Measurements from ENCODE around the gene AMH.

Gene AMH

GRCh38 chr19:2288338-2288817 is 39.3 kb downstream of the AMH start:
- Histone ChIP-seq H3K4me3 (ENCODE audit: insufficient read depth in 1 of 2, low read depth in 1 of 2, low read length in 2 of 2) (no peak overlapping the region), H3K4me1 (ENCODE audit: control insufficient read depth, insufficient read depth, low read depth, low read length) (peaks cover 21% of the 10 kb centered on the region), H4K91ac (ENCODE audit: low read length) (no peak overlapping the region), H3K9me3 (ENCODE audit: control insufficient read depth, low read length) (no peaks in the 10 kb centered on the region), H3K27me3 (ENCODE audit: control insufficient read depth in 1 of 2, insufficient read depth in 1 of 2, low read length in 2 of 2) (peaks cover 57 to 61% of the 10 kb centered on the region in 2 experiments), H3K14ac (ENCODE audit: low read length in 2 of 2) (no peak overlapping the region), H2BK5ac (ENCODE audit: low read depth, low read length, poor library complexity, severe bottlenecking) (no peak overlapping the region), H2BK120ac (ENCODE audit: low read depth, low read length) (no peak overlapping the region), H3K9ac (ENCODE audit: low read length) (no peak overlapping the region), H3K23ac (ENCODE audit: low read length in 2 of 2) (no peak overlapping the region), H3K4ac (ENCODE audit: low read depth in 1 of 2, low read length in 2 of 2) (no peak overlapping the region), H2AK5ac (ENCODE audit: low read length, severe bottlenecking) (no peak overlapping the region), H2BK15ac (ENCODE audit: low read depth, poor library complexity, severe bottlenecking) (no peak overlapping the region), H2BK12ac (ENCODE audit: low read length in 2 of 2) (no peak overlapping the region), H3K79me1 (replicated peaks; ENCODE audit: low read length, poor library complexity, severe bottlenecking) (no peaks in the 10 kb centered on the region), H3K27ac (ENCODE audit: low read length, poor library complexity, severe bottlenecking) (no peak overlapping the region), H4K8ac (ENCODE audit: low read length) (no peak overlapping the region), H3K18ac (ENCODE audit: low read depth in 1 of 2, low read length in 2 of 2) (no peak overlapping the region), H3K36me3 (ENCODE audit: control insufficient read depth in 1 of 2, insufficient read depth in 2 of 2, low read depth in 1 of 2, low read length in 2 of 2) (no peaks in the 10 kb centered on the region), H3K4me2 (ENCODE audit: low read length, poor library complexity, severe bottlenecking) (no peak overlapping the region), H2AFZ (ENCODE audit: low read depth, low read length) (no peak overlapping the region)
- 92% methylated on average over 17 of the region's 17 CpGs for WGBS
- DNase-seq = no peak

- Histone ChIP-seq H2BK120ac (ENCODE audit: low read depth, low read length) (no peak overlapping the region), H2AK5ac (ENCODE audit: low read length, severe bottlenecking) (no peak overlapping the region), H3K27ac (ENCODE audit: low read length, poor library complexity, severe bottlenecking) (no peak overlapping the region), H3K9ac (ENCODE audit: low read length) (no peak overlapping the region), H3K4me3 (ENCODE audit: insufficient read depth in 1 of 2, low read depth in 1 of 2, low read length in 2 of 2) (no peak overlapping the region), H2BK12ac (ENCODE audit: low read length in 2 of 2) (no peak overlapping the region), H4K8ac (ENCODE audit: low read length) (no peak overlapping the region), H2BK15ac (ENCODE audit: low read depth, poor library complexity, severe bottlenecking) (no peak overlapping the region), H2AFZ (ENCODE audit: low read depth, low read length) (peak overlapping the region; percentile 3), H3K23ac (ENCODE audit: low read length in 2 of 2) (no peak overlapping the region), H3K27me3 (ENCODE audit: control insufficient read depth in 1 of 2, insufficient read depth in 1 of 2, low read length in 2 of 2) (peaks cover 61 to 68% of the 10 kb centered on the region in 2 experiments), H2BK5ac (ENCODE audit: low read depth, low read length, poor library complexity, severe bottlenecking) (no peak overlapping the region), H3K36me3 (ENCODE audit: control insufficient read depth in 1 of 2, insufficient read depth in 2 of 2, low read depth in 1 of 2, low read length in 2 of 2) (no peaks in the 10 kb centered on the region), H4K91ac (ENCODE audit: low read length) (no peak overlapping the region), H3K79me1 (replicated peaks; ENCODE audit: low read length, poor library complexity, severe bottlenecking) (no peaks in the 10 kb centered on the region), H3K9me3 (ENCODE audit: control insufficient read depth, low read length) (no peaks in the 10 kb centered on the region), H3K18ac (ENCODE audit: low read depth in 1 of 2, low read length in 2 of 2) (no peak overlapping the region), H3K14ac (ENCODE audit: low read length in 2 of 2) (peak overlapping the region in 1 of 2 experiments; percentile 49), H3K4me1 (ENCODE audit: control insufficient read depth, insufficient read depth, low read depth, low read length) (peaks cover 21% of the 10 kb centered on the region), H3K4ac (ENCODE audit: low read depth in 1 of 2, low read length in 2 of 2) (no peak overlapping the region), H3K4me2 (ENCODE audit: low read length, poor library complexity, severe bottlenecking) (no peak overlapping the region)
- 92% methylated on average over 25 of the region's 28 CpGs for WGBS
- no peak for DNase-seq
These were observed 39.9 kb downstream of the AMH start for GRCh38 chr19:2288818-2289713.

GRCh38 chr19:2289714-2290435 is 40.8 kb downstream of the AMH start:
- Histone ChIP-seq H2BK15ac (ENCODE audit: low read depth, poor library complexity, severe bottlenecking) (no peak overlapping the region), H2AFZ (ENCODE audit: low read depth, low read length) (no peak overlapping the region), H3K79me1 (replicated peaks; ENCODE audit: low read length, poor library complexity, severe bottlenecking) (no peaks in the 10 kb centered on the region), H3K4me2 (ENCODE audit: low read length, poor library complexity, severe bottlenecking) (peak overlapping the region; percentile 3), H3K27ac (ENCODE audit: low read length, poor library complexity, severe bottlenecking) (no peak overlapping the region), H2BK12ac (ENCODE audit: low read length in 2 of 2) (no peak overlapping the region), H3K4ac (ENCODE audit: low read depth in 1 of 2, low read length in 2 of 2) (no peak overlapping the region), H3K4me1 (ENCODE audit: control insufficient read depth, insufficient read depth, low read depth, low read length) (peaks cover 22% of the 10 kb centered on the region), H2AK5ac (ENCODE audit: low read length, severe bottlenecking) (no peak overlapping the region), H4K8ac (ENCODE audit: low read length) (no peak overlapping the region), H3K18ac (ENCODE audit: low read depth in 1 of 2, low read length in 2 of 2) (no peak overlapping the region), H3K4me3 (ENCODE audit: insufficient read depth in 1 of 2, low read depth in 1 of 2, low read length in 2 of 2) (peak overlapping the region; percentile 41 to 55), H4K91ac (ENCODE audit: low read length) (no peak overlapping the region), H3K14ac (ENCODE audit: low read length in 2 of 2) (no peak overlapping the region), H3K23ac (ENCODE audit: low read length in 2 of 2) (peak overlapping the region in 1 of 2 experiments; percentile 65), H2BK120ac (ENCODE audit: low read depth, low read length) (no peak overlapping the region), H3K9ac (ENCODE audit: low read length) (no peak overlapping the region), H3K9me3 (ENCODE audit: control insufficient read depth, low read length) (no peaks in the 10 kb centered on the region), H2BK5ac (ENCODE audit: low read depth, low read length, poor library complexity, severe bottlenecking) (no peak overlapping the region), H3K27me3 (ENCODE audit: control insufficient read depth in 1 of 2, insufficient read depth in 1 of 2, low read length in 2 of 2) (peaks cover 63 to 76% of the 10 kb centered on the region in 2 experiments), H3K36me3 (ENCODE audit: control insufficient read depth in 1 of 2, insufficient read depth in 2 of 2, low read depth in 1 of 2, low read length in 2 of 2) (no peaks in the 10 kb centered on the region)
- DNase-seq = no peak
- 3% methylated on average over 66 of the region's 74 CpGs for WGBS

Measured in mesenchymal stem cell (in vitro differentiated cells and primary cell).